A549 (cell line): ENCODE results near the gene SEMA4D. TPM values are rescaled to one million over a fixed set of nuclear protein-coding genes. Genes with fewer than 3 reads are reported as not detected.

ENCODE experiments used
- ATAC-seq, 2 experiments: fragments of 200-7000 bp in 1 of 2; fragments of >200 bp in 1 of 2; cut with Nextera tagmentation in 1 of 2; cut with Tn5 transposase in 1 of 2; 3 replicates each; pipeline versions ENCODE4 v1.8.0 to v1.9.1; 2018 to 2020; ENCODE audit warnings: mild to moderate bottlenecking in 1 of 2, moderate library complexity in 1 of 2
- CTCF ChIA-PET: fragments of 300-600 bp; sonication (Branson Sonifier 250); formaldehyde crosslinking; extraction: SDS; loops from one replicate; lab custom pipeline; 2021; ENCODE audit warnings: antibody characterized with exemption, inconsistent platforms; lab: Yijun Ruan, JAX
- POLR2A ChIA-PET: fragments of 350-600 bp; formaldehyde crosslinking; extraction: SDS; loops from one replicate; lab custom pipeline; 2021; ENCODE audit warnings: antibody characterized with exemption, inconsistent platforms; lab: Yijun Ruan, JAX
- DNase-seq, 2 experiments: peaks; one replicate each; pipeline versions ENCODE4 v3.0.0 to v3.0.0-alpha.2; 2011 to 2016; ENCODE audit warnings: low read depth in 1 of 2, low spot score in 1 of 2
- FAIRE-seq: peaks from 2 replicates; lab custom pipeline; 2011; peaks lifted over from hg19 to GRCh38; lab: Jason Lieb, UNC
- H3K27ac ChIP-seq, 2 experiments: fragments of >200 bp; sonication (Bioruptor Twin); formaldehyde crosslinking; 3 replicates each; pipeline ENCODE4 v1.5.1; 2016 to 2017
- H3K4me1 ChIP-seq: fragments of >200 bp; sonication (Bioruptor Twin); formaldehyde crosslinking; 3 replicates; pipeline ENCODE4 v1.6.1; 2016
- H3K4me2 ChIP-seq: fragments of >200 bp; sonication (Bioruptor Twin); formaldehyde crosslinking; 3 replicates; pipeline ENCODE4 v1.6.1; 2016
- H3K4me3 ChIP-seq: fragments of >200 bp; sonication (Bioruptor Twin); formaldehyde crosslinking; 3 replicates; pipeline ENCODE4 v1.5.1; 2016
- H3K9me3 ChIP-seq: fragments of >200 bp; sonication (Bioruptor Twin); formaldehyde crosslinking; 3 replicates; pipeline ENCODE4 v1.6.1; 2016
- BHLHE40 ChIP-seq: IDR thresholded peaks from 2 replicates; pipeline ENCODE4 v1.6.1; 2012; ENCODE audit warnings: low read depth, low read length, inconsistent platforms
- CEBPB ChIP-seq, 2 experiments: fragments of >200 bp in 1 of 2; sonication (Bioruptor Twin) in 1 of 2; formaldehyde crosslinking in 1 of 2; IDR thresholded peaks; 2 replicates each; pipeline ENCODE4 v1.6.1; 2012 to 2016
- EP300 ChIP-seq, 2 experiments: fragments of >200 bp; sonication (Bioruptor Twin); formaldehyde crosslinking; IDR thresholded peaks; 2 replicates in 1 of 2; 3 replicates in 1 of 2; pipeline ENCODE4 v1.6.1; 2016 to 2017
- ESRRA ChIP-seq: fragments of 150-350 bp; IDR thresholded peaks from 2 replicates; pipeline ENCODE4 v1.6.1; 2014; ENCODE audit warnings: mild to moderate bottlenecking, low read length, borderline replicate concordance
- FOXS1 ChIP-seq: fragments of 250-450 bp; sonication (Bioruptor Pico); IDR thresholded peaks from 2 replicates; pipeline ENCODE4 v1.5.0; 2020; ENCODE audit warnings: mild to moderate bottlenecking, moderate library complexity
- GATA3 ChIP-seq: IDR thresholded peaks from 2 replicates; pipeline ENCODE4 v1.6.1; 2012; ENCODE audit warnings: borderline replicate concordance
- HOXB5 ChIP-seq: fragments of 250-450 bp; sonication (Bioruptor Pico); IDR thresholded peaks from 2 replicates; pipeline ENCODE4 v1.5.0; 2020; ENCODE audit warnings: mild to moderate bottlenecking, moderate library complexity
- JUNB ChIP-seq: fragments of >200 bp; sonication (Bioruptor Twin); formaldehyde crosslinking; IDR thresholded peaks from 2 replicates; pipeline ENCODE4 v1.6.1; 2016
- KDM1A ChIP-seq: fragments of 200-600 bp; sonication (generic); IDR thresholded peaks from 2 replicates; pipeline ENCODE4 v1.6.1; 2016; ENCODE audit warnings: low read depth, mild to moderate bottlenecking
- KDM5A ChIP-seq: fragments of 200-600 bp; sonication (generic); IDR thresholded peaks from 2 replicates; pipeline ENCODE4 v1.6.1; 2016; ENCODE audit warnings: antibody characterized with exemption, mild to moderate bottlenecking
- MYC ChIP-seq: IDR thresholded peaks from 2 replicates; pipeline ENCODE4 v1.6.1; 2012; ENCODE audit warnings: mild to moderate bottlenecking, inconsistent platforms, low read length, improper control_type of control experiment, borderline replicate concordance
- NPAS2 ChIP-seq: fragments of 250-450 bp; sonication (Bioruptor Pico); IDR thresholded peaks from 2 replicates; pipeline ENCODE4 v1.8.0; 2022; ENCODE audit warnings: mild to moderate bottlenecking, moderate library complexity, borderline replicate concordance
- NR3C1 ChIP-seq: fragments of >200 bp; sonication (Bioruptor Twin); formaldehyde crosslinking; IDR thresholded peaks from 3 replicates; pipeline ENCODE4 v1.6.1; 2017
- RARB ChIP-seq: fragments of 250-450 bp; sonication (Bioruptor Pico); IDR thresholded peaks from 2 replicates; pipeline ENCODE4 v1.8.0; 2021; ENCODE audit warnings: mild to moderate bottlenecking, moderate library complexity
- RCOR1 ChIP-seq: fragments of 150-350 bp; IDR thresholded peaks from 2 replicates; pipeline ENCODE4 v1.6.1; 2014; ENCODE audit warnings: antibody characterized with exemption, low read length, low read depth
- USF2 ChIP-seq: fragments of 450-650 bp; IDR thresholded peaks from 2 replicates; pipeline ENCODE4 v1.6.1; 2014; ENCODE audit warnings: antibody characterized with exemption
- ZC3H11A ChIP-seq: fragments of 450-650 bp; IDR thresholded peaks from 2 replicates; pipeline ENCODE4 v1.6.1; 2014; ENCODE audit warnings: antibody characterized with exemption, mild to moderate bottlenecking
- WGBS: methylation state at CpG from one replicate; pipeline ENCODE4 v1.1.6; 2017; ENCODE audit errors: missing lambda C conversion rate; 5-methylcytosine and 5-hydroxymethylcytosine counted together
- polyA plus RNA-seq, 4 experiments: library from polyadenylated mRNA; depleted of rRNA in 3 of 4; stranded (reverse); fragments of >200 nt; fragmentation: RNase III in 1 of 4; extraction: RNeasy Plus Mini Kit Qiagen cat#74134 plus additional on column Dnase treatment in 1 of 4; gene quantifications; 2 replicates in 3 of 4; 3 replicates in 1 of 4; pipeline ENCODE4 v1.2.3, GENCODE V29; 2011 to 2017
- TF ChIP-seq, protein P1 (sequence below): fragments of 250-450 bp; sonication (Bioruptor Pico); IDR thresholded peaks from 2 replicates; pipeline ENCODE4 v1.5.0; 2021; ENCODE audit warnings: mild to moderate bottlenecking, moderate library complexity, borderline replicate concordance
- TF ChIP-seq, protein P2 (sequence below): fragments of 150-350 bp; IDR thresholded peaks from 2 replicates; pipeline ENCODE4 v1.6.1; 2014; ENCODE audit warnings: low read depth, mild to moderate bottlenecking, low read length
- TF ChIP-seq, protein P3 (sequence below): fragments of >200 bp; sonication (Bioruptor Twin); formaldehyde crosslinking; IDR thresholded peaks from 2 replicates; pipeline ENCODE4 v1.6.1; 2016

SEMA4D gene
- polyA plus RNA-seq, 2 of the 4 experiments (the other 2 are of a cell fraction), result 5.3 to 7.2 TPM

GRCh38 chr9:89390068-89390555 is 107.8 kb downstream of the SEMA4D start:
- DNase-seq (no peak), FAIRE-seq (no peak), ATAC-seq (no peak)
- Histone ChIP-seq H3K4me3 (no peak overlapping the region), H3K27ac (no peak overlapping the region), H3K9me3 (no peaks in the 10 kb centered on the region), H3K4me2 (no peak overlapping the region), H3K4me1 (peaks cover 6% of the 10 kb centered on the region; the same call in 1 of the 3 replicates)
- POLR2A ChIA-PET, result no interaction called here
- 96% methylated on average over 8 of the region's 10 CpGs for WGBS
- TF ChIP-seq NPAS2 (CRISPR knock-in tag) (no peak), ESRRA (no peak), GATA3 (no peak), JUNB (no peak), BHLHE40 (no peak)
- CTCF ChIA-PET, result no interaction called here

- H3K4me2 ChIP-seq, result no peak overlapping the region
- no peak for DNase-seq
- no peaks in the 10 kb centered on the region for H3K9me3 ChIP-seq
- no peak overlapping the region for H3K27ac ChIP-seq
- H3K4me3 ChIP-seq, result no peak overlapping the region
- CTCF ChIA-PET, result no interaction called here
- H3K4me1 ChIP-seq, result peaks cover 6% of the 10 kb centered on the region; the same call in 1 of the 3 replicates
- ATAC-seq, result no peak
- TF ChIP-seq KDM1A (no peak), HOXB5 (CRISPR knock-in tag) (no peak), MYC (no peak), USF2 (no peak), FOXS1 (no peak), RCOR1 (no peak), KDM5A (no peak), RARB (CRISPR knock-in tag) (no peak)
- TF ChIP-seq, protein P1, sequence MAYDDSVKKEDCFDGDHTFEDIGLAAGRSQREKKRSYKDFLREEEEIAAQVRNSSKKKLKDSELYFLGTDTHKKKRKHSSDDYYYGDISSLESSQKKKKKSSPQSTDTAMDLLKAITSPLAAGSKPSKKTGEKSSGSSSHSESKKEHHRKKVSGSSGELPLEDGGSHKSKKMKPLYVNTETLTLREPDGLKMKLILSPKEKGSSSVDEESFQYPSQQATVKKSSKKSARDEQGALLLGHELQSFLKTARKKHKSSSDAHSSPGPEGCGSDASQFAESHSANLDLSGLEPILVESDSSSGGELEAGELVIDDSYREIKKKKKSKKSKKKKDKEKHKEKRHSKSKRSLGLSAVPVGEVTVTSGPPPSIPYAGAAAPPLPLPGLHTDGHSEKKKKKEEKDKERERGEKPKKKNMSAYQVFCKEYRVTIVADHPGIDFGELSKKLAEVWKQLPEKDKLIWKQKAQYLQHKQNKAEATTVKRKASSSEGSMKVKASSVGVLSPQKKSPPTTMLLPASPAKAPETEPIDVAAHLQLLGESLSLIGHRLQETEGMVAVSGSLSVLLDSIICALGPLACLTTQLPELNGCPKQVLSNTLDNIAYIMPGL (CRISPR knock-in tag), result no peak
- TF ChIP-seq, protein P2, sequence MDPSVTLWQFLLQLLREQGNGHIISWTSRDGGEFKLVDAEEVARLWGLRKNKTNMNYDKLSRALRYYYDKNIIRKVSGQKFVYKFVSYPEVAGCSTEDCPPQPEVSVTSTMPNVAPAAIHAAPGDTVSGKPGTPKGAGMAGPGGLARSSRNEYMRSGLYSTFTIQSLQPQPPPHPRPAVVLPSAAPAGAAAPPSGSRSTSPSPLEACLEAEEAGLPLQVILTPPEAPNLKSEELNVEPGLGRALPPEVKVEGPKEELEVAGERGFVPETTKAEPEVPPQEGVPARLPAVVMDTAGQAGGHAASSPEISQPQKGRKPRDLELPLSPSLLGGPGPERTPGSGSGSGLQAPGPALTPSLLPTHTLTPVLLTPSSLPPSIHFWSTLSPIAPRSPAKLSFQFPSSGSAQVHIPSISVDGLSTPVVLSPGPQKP, result no peak
- POLR2A ChIA-PET, result no interaction called here
- FAIRE-seq, result no peak
- 94% methylated on average over 8 of the region's 12 CpGs for WGBS
Measured at GRCh38 chr9:89388868-89389177, 109.1 kb downstream of the SEMA4D start.

GRCh38 chr9:89388084-89388867 is 109.6 kb downstream of the SEMA4D start:
- no peak for FAIRE-seq
- H3K27ac ChIP-seq, result no peak overlapping the region
- no peaks in the 10 kb centered on the region for H3K9me3 ChIP-seq
- ATAC-seq, result no peak; a peak in 1 of 6 replicates
- H3K4me3 ChIP-seq, result no peak overlapping the region
- peak in 1 of 2 experiments; percentile 23 for DNase-seq
- TF ChIP-seq NR3C1 (no peak), ZC3H11A (no peak), EP300 (IDR thresholded peaks at IDR 0.05) (no peak), BHLHE40 (no peak), CEBPB (IDR thresholded peaks at IDR 0.05) (peak; percentile 69 to 89)
- TF ChIP-seq, protein P3, sequence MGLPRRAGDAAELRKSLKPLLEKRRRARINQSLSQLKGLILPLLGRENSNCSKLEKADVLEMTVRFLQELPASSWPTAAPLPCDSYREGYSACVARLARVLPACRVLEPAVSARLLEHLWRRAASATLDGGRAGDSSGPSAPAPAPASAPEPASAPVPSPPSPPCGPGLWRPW, result peak; percentile 74; the same call in 1 of the 2 replicates
- peaks cover 6% of the 10 kb centered on the region; the same call in 1 of the 3 replicates for H3K4me1 ChIP-seq
- H3K4me2 ChIP-seq, result no peak overlapping the region
- 86% methylated on average over 19 of the region's 19 CpGs for WGBS
- ChIA-PET CTCF (interaction anchor here (0.6 kb wide), 1 partner anchor 311 kb away, joined by 3 read pairs; no protein-coding TSS in a partner anchor), POLR2A (no interaction called here)
